H1 (cell line): ENCODE results near the gene CLEC16A. TPM values are rescaled to one million over a fixed set of nuclear protein-coding genes. Genes with fewer than 3 reads are reported as not detected.

ENCODE experiments used
- CHD7 ChIP-seq: fragments of 300-600 bp; sonication (generic); IDR thresholded peaks from 2 replicates; pipeline ENCODE4 v1.7.1; 2012; ENCODE audit warnings: low read length, moderate library complexity, mild to moderate bottlenecking, inconsistent platforms; ENCODE audit not compliant: insufficient replicate concordance
- polyA plus RNA-seq, 7 experiments: library from polyadenylated mRNA; depleted of rRNA in 3 of 7; stranded (reverse) in 5 of 7; unstranded in 2 of 7; fragments of >200 nt in 5 of 7; fragments of 200-250 nt in 2 of 7; gene quantifications; 1 replicate in 5 of 7; 2 replicates in 1 of 7; 4 replicates in 1 of 7; pipeline versions ENCODE4 v1.2.1 to v1.2.3, GENCODE V29; 2011 to 2013; ENCODE audit warnings: missing spikeins in 2 of 7, mixed read lengths in 2 of 7
- total RNA-seq: library from RNA; stranded (reverse); fragmentation: NEBNext Ultra II Directional; extraction: Animal tissue kit (Norgen Biotek cat#: 25700); gene quantifications from 2 replicates; pipeline ENCODE4 v1.2.1, GENCODE V29; 2021

Gene CLEC16A
- total and polyA plus RNA-seq, 2 of the 8 experiments (the other 6 are each of a cell fraction or from before 2014, with no cell fraction given): 7.6 to 19.3 TPM

GRCh38 chr16:10927497-10928112 is 16.8 kb upstream of the CLEC16A start (continued):
- no peak for TF ChIP-seq CHD7
